ENCODE results near the gene NDUFV1. TPM values are rescaled to one million over a fixed set of nuclear protein-coding genes. Genes with fewer than 3 reads are reported as not detected.
"Not testable (repeated sequence)": the region's sequence is repeated elsewhere in the genome, so short reads cannot be mapped to it uniquely, and the experiment has no call there.

The NDUFV1 gene
- total RNA-seq, 1 donor from 2014 or later = 184 TPM

DNA sequence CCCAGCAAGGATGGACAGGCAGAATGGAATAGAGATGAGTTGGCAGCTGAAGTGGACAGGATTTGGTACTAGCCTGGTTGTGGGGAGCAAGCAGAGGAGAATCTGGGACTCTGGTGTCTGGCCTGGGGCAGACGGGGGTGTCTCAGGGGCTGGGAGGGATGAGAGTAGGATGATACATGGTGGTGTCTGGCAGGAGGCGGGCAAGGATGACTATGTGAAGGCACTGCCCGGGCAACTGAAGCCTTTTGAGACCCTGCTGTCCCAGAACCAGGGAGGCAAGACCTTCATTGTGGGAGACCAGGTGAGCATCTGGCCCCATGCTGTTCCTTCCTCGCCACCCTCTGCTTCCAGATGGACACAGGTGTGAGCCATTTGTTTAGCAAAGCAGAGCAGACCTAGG, 20.8 kb upstream of the NDUFV1 start:
- DNase-seq (ENCODE audit: low read depth) = no peak

GRCh38 chr11:67586568-67587250, 20.0 kb upstream of the NDUFV1 start:
- no peak for DNase-seq (ENCODE audit: low read depth)

GRCh38 chr11:67588136-67588503, 18.6 kb upstream of the NDUFV1 start:
- DNase-seq (ENCODE audit: low read depth) = no peak

DNA sequence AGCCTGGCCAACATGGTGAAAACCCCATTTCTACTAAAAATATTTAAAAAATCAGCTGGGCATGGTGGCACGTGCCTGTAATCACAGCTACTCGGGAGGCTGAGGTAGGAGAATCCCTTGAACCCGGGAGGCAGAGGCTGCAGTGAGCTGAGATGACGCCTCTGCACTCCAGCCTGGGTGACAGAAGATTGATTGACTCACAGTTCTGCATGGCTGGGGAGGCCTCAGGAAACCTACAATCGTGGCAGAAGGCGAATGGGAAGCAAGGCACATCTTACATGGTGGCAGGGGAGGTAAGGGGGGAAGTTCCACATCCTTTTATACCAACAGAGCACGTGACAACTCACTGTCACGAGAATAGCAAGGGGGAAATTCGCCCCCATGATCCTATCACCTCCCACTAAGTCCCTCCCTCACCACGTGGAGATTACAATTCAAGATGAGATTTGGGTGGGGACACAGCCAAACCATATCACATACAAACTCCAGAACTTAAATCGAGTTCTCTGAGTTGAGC, 17.8 kb upstream of the NDUFV1 start:
- DNase-seq (ENCODE audit: low read depth) = not testable (repeated sequence)

- DNase-seq (ENCODE audit: low read depth) = no peak
These were observed 13.7 kb upstream of the NDUFV1 start for GRCh38 chr11:67592880-67593564.

DNA sequence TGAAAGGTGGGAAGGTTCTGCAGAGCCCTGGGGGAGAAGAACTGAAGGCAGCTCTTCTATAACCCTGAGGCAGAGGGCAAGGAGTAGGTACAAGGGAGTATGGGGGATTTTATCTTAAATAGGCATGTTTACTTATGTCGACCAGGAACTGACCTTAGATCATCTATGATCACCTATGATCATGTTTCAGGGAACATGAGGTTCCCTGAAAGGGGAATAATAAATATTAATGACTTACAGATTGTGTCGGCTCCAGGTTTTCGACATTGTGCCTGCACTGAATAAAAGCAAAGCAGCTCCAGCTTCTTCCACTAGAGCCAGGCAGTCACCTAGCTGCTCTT, 13.2 kb upstream of the NDUFV1 start:
- DNase-seq (ENCODE audit: low read depth) = no peak

DNA sequence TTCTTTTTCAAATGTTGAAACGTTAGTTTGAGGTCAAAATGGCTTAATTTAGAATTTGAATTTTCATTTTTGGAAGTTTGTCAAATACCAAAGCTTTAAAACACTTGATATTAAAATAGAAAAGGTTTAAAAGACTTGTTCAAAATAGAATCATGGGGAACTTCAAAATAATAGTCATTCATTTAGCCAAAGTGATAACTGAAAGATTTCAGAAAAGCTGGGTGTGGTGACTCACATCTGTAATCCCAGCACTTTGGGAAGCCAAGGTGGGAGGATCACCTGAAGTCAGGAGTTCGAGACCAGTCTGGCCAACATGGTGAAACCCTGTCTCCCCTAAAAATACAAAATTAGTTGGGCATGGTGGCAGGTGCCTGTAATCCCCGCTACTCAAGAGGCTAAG, 12.3 kb upstream of the NDUFV1 start:
- no peak for DNase-seq (ENCODE audit: low read depth)

GRCh38 chr11:67596753-67597300, 9.9 kb upstream of the NDUFV1 start:
- DNase-seq (ENCODE audit: low read depth) = no peak

DNA sequence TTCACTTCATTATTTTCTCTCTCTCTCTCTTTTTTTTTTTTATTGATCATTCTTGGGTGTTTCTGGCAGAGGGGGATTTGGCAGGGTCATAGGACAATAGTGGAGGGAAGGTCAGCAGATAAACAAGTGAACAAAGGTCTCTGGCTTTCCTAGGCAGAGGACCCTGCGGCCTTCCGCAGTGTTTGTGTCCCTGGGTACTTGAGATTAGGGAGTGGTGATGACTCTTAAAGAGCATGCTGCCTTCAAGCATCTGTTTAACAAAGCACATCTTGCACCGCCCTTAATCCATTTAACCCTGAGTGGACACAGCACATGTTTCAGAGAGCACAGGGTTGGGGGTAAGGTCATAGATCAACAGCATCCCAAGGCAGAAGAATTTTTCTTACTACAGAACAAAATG, 9.3 kb upstream of the NDUFV1 start:
- DNase-seq (ENCODE audit: low read depth) = not testable (repeated sequence)

- DNase-seq (ENCODE audit: low read depth) = not testable (repeated sequence)
These were observed 8.8 kb upstream of the NDUFV1 start for GRCh38 chr11:67597963-67598362.

GRCh38 chr11:67599149-67599548, 7.6 kb upstream of the NDUFV1 start:
- DNase-seq (ENCODE audit: low read depth) = no peak

GRCh38 chr11:67600324-67601029, 6.3 kb upstream of the NDUFV1 start:
- no peak for DNase-seq (ENCODE audit: low read depth)

DNA sequence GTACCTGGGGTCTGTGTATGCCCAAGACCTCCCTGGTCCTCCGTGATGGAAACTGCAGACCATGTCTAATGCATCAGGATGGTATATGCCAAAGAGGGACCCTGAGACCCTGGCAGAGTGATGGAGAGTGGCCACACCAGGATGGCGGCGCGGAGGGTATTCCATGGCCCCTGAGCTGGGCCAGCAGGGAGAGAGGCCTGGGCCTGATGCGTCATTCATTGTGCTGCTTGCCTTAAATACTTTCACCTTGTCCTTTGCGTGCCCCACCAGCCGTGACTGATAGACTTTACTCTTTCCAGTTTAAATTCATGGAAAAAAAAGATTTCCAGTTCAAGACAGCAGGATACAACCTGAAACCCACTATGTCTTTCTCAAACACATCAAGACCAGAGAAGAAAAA, 5.6 kb upstream of the NDUFV1 start:
- DNase-seq (ENCODE audit: low read depth) = no peak

DNA sequence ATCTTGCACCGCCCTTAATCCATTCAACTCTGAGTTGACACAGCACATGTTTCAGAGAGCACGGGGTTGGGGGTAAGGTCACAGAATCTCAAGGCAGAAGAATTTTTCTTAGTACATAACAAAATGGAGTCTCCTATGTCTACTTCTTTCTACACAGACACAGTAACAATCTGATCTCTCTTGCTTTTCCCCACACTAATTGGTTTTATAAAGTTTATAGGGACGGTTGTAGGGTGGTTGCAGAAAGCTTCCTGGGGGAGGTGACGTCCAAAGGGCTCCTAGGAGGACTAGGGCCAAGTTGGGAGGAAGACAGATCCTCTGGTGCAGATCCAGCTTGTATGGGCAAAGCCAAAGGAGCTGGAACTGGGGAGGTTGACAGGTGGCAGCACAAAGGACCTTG, 2.6 kb upstream of the NDUFV1 start:
- not testable (repeated sequence) for DNase-seq (ENCODE audit: low read depth)

- no peak for DNase-seq (ENCODE audit: low read depth)
These were observed 1.9 kb upstream of the NDUFV1 start for GRCh38 chr11:67604815-67605214.

- DNase-seq (ENCODE audit: low read depth) = no peak
These were observed 1.3 kb upstream of the NDUFV1 start for GRCh38 chr11:67605231-67606011.

DNA sequence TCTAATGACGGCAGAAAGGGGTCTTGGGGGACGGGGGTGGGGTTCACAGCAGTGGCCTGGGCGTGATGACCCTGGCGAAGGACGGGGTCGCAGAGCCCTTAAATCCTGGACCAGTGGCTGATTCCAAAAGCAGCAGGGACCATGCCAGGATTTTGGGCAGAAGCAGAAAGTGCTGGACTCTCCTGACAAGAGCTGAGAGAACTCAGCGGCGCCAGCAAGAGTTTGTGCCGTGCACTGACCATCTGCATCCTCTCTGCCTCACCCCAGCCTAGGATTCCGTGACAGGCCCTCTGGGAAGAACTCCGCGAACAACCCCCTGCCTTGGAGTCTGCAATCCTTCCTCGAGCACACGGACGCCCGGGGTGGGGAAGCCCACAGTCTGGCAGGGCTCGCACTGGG, 644 bp upstream of the NDUFV1 start:
- no peak for DNase-seq (ENCODE audit: low read depth)

DNA sequence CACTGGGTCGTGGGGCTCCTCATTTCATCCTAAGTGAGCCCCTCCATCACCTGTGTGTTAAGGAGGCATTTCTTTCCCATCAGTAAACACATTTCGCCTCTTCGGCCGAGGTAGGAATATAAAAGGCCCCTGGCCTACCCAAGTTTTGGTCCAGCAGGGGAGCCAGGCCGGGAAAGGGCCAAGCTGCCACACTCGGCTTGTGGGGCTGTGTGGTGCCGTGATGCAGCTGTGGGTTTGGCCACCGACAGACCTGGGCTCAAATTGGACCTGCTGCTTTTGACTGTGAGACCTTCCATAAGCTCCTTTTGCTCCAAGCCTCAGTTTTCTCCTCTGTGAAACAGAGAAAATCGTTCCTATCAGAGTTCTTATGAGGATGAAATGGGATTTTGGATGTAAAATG, 771 bp downstream of the NDUFV1 start:
- no peak for DNase-seq (ENCODE audit: low read depth)

DNA sequence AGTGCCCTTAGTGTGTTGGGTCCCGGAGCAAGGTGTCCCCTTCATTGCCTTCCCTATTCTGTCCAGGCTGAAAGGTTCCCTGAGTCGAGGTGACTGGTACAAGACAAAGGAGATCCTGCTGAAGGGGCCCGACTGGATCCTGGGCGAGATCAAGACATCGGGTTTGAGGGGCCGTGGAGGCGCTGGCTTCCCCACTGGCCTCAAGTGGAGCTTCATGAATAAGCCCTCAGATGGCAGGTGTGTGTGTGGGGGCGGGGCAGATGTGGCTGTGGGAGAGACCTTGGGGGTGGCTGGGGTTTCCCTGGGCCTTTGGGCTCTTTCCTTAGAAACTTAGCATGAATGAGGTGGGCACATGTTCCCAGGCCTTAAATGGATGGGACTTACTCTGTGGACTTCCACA, 1.8 kb downstream of the NDUFV1 start:
- no peak for DNase-seq (ENCODE audit: low read depth)

GRCh38 chr11:67609316-67609715, 2.6 kb downstream of the NDUFV1 start:
- DNase-seq (ENCODE audit: low read depth) = no peak

GRCh38 chr11:67610302-67610868, 3.6 kb downstream of the NDUFV1 start:
- DNase-seq (ENCODE audit: low read depth) = no peak

DNA sequence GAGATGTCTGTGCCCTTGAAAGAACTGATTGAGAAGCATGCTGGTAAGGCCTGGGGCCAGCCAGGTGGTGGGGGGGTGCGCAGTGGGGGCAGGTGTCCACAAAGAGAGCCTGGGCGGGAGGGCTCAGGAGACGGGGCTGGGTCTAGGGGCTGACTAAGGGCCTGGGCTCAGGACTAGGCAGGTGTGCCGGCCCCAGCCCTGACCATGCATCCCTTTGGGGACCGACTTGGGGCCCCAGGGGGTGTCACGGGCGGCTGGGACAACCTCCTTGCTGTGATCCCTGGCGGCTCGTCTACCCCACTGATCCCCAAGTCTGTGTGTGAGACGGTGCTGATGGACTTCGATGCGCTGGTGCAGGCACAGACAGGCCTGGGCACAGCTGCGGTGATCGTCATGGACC, 4.4 kb downstream of the NDUFV1 start:
- DNase-seq (ENCODE audit: low read depth) = no peak

Measured in renal cortical epithelial cell (primary cell).